ENCODE measurements around the gene TNFRSF25.

TNFRSF25 gene, protein sequence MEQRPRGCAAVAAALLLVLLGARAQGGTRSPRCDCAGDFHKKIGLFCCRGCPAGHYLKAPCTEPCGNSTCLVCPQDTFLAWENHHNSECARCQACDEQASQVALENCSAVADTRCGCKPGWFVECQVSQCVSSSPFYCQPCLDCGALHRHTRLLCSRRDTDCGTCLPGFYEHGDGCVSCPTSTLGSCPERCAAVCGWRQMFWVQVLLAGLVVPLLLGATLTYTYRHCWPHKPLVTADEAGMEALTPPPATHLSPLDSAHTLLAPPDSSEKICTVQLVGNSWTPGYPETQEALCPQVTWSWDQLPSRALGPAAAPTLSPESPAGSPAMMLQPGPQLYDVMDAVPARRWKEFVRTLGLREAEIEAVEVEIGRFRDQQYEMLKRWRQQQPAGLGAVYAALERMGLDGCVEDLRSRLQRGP

DNA sequence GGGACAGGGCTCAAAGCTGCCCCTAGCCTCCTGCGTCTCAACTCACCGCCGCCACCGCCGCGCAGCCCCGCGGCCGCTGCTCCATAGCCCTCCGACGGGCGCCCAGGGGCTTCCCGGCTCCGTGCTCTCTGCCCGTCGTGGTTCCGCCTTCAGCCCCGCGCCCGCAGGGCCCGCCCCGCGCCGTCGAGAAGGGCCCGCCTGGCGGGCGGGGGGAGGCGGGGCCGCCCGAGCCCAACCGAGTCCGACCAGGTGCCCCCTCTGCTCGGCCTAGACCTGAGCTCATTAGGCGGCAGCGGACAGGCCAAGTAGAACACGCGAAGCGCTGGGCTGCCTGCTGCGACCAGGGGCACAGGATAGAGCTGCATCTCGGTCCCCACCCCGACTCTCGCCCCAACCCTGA lies at the start of gene TNFRSF25:
Gene TNFRSF25 (minus strand): TSS at position 151 of the 400 bp plus-strand sequence. CDS start 66 bp downstream, at position 85.
- no peak for DNase-seq

DNA sequence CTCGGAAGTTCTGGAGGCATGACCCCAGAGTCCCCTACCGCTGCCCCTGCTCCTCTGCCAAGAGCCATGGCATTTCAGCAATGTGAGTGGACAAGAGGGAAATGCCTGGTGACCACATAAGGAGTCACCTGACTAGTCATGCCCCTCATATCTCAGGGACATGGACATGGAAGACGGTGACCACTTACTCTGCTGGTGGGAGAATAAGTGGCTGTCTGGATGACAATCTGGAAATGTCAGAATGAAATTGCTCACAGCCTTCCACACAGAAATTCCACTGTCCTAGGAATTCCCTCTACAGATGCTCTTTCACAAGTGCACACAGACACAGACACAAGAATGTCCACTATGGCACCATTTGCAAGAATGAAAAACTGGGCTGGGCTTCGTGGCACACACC lies 49.8 kb upstream of the TNFRSF25 start:
- DNase-seq = no peak

- DNase-seq = no peak
Observed at GRCh38 chr1:6513320-6513801, 47.4 kb upstream of the TNFRSF25 start.

DNA sequence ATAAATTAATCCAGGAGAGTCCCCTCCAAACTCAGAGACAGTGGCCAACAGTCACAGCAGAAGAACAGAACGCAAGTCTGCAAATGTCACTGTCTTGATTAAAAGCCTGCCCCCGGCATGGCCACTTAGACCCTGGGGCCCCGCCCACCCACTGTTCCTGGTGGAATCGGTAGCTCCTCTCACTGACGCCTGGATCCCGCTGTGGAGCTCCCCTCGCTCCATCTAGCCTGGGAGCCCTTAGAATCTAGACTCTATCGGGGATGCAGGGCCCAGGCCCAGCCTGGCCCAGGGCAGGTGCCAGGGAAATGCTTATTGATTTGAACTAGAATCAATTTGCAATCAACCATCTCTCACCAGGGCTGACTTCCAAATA lies 46.9 kb upstream of the TNFRSF25 start:
- DNase-seq = no peak

GRCh38 chr1:6512245-6512907 lies 46.4 kb upstream of the TNFRSF25 start:
- DNase-seq = no peak

- no peak for DNase-seq
Observed at GRCh38 chr1:6511561-6512244, 45.7 kb upstream of the TNFRSF25 start.

DNA sequence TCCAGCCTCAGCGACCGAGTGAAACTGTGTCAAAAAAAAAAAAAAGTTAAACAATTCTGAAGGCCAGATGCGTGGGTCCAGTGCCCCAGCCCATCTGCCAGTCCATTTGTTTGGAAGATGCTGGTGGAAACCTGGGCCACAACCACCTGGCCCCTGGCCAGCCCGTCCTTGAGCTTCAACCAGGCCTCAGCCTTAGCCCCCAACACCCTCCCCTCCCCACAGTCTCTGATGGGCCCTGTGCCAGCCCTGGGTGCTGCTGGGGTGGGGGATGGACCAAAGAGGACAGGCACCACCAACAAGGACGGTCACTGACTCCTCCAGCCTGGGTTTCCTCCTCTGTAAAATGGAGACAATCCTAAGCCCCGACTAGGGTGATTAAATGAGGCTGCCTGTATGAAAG lies 45.1 kb upstream of the TNFRSF25 start:
- no peak for DNase-seq

DNA sequence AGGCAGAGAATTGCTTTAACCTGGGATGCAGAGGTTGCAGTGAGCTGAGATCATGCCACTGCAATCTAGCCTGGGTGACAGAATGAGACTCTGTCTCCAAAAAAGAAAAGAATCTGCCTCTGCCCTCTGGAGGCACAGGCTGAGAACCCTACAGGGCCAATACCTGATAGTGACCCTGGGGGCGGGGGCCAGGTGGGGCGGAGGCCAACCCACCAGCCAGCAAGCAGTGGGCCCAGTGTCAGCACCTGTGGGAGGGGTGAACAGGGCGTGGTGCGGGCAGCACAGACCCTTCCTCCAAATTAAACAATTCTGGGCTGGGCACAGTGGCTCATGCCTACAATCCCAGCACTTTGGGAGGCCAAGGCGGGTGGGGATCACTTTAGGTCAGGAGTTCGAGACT lies 44.5 kb upstream of the TNFRSF25 start:
- DNase-seq = no peak

DNA sequence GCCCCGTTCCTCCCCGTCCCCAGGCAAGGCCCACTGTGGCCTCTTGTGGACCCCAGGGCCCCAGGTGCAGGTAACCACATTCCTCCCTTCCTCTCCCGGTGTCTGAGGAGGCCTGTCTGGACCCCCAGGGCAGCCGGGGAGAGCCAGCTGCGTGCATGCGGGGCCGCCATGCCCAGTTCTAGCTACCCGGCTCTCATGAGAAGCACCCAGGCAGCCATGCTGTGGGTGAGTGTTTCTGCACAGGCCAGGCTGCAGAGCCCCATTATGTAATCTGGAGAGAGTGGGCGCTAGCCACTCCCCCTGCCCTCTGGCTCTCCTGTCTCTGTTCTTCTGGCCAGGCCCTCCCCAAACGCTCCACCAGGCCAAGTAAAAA lies 43.9 kb upstream of the TNFRSF25 start:
- DNase-seq = no peak

- DNase-seq = no peak
Observed at GRCh38 chr1:6509220-6509918, 43.4 kb upstream of the TNFRSF25 start.

- DNase-seq = no peak
Observed at GRCh38 chr1:6508816-6509189, 42.8 kb upstream of the TNFRSF25 start.

DNA sequence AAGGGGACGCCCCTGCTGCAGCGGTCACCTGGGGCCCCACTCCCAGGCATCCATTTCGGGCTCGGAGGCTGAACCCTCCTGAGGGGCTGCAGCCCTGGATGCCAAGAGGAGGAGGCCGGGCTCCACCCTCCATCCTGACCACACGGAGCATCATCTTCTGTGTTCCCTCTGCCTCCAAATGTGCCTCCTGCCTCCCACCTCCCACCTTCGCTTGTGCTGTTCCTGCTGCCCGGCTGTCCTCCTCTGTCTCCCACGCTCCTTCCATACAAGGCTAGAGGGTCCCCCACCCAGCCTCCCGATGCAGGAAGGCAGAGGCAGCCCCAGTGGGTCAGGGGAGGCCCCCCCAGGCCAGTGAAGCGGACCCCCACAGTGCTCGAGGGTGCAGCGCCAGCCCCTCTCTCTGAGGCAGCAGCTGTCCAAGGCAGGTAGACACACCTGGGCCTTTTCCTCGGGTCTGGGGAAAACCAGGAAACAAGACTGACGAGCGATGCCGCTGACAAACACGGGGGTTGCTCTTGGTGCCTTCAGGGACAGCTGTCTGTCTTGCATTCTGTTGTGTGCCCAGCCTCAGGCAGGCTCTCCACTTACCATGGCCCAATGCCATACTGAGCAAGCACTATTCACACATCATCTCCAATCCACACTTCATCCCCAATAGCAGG lies 42.3 kb upstream of the TNFRSF25 start:
- no peak for DNase-seq

DNA sequence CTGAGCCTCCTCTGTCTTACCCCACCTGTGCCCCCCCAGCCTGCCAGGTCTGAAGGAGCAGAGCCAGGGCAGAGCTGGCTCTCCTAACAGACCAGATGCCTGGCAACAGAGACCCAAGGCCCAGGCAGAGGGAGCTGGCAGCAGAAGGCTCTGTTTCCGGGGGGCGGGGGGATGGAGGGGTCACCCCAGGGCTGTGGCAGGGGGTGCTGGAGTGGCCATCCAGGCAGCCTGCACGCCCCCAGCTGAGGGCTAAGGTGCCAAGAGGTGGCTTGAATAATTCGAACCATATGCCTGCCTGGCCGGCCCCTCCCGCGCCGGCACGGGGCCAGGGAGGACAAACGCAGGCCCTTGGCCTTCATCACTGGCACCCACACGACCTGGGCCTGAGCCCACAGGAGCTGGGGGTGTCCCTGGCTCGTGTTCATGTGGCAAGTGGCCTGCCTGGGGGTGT lies 41.5 kb upstream of the TNFRSF25 start:
- no peak for DNase-seq

DNA sequence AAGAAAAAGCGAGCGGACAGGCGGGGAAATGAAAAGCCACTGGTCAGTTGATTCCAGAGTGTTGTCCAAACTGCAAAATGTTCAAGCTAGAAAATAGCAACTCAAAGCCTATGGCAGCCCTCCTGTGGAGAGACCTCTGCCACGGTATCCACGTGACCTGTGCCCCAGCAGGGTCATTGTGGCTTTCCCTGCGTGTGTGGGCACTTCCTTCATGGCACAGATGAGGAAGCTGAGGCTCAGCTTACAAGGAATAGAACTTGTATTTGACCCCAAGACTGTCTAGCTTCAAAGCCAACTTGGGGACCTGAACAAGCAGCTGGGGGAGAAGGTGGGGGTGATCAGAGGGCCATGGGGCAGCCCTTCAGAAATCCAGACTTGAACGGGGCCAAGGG lies 41.1 kb upstream of the TNFRSF25 start:
- DNase-seq = no peak

- DNase-seq = no peak
Observed at GRCh38 chr1:6506210-6507036, 40.5 kb upstream of the TNFRSF25 start.

- no peak for DNase-seq
Observed at GRCh38 chr1:6505367-6506209, 39.6 kb upstream of the TNFRSF25 start.

- no peak for DNase-seq
Observed at GRCh38 chr1:6504887-6505286, 38.9 kb upstream of the TNFRSF25 start.

DNA sequence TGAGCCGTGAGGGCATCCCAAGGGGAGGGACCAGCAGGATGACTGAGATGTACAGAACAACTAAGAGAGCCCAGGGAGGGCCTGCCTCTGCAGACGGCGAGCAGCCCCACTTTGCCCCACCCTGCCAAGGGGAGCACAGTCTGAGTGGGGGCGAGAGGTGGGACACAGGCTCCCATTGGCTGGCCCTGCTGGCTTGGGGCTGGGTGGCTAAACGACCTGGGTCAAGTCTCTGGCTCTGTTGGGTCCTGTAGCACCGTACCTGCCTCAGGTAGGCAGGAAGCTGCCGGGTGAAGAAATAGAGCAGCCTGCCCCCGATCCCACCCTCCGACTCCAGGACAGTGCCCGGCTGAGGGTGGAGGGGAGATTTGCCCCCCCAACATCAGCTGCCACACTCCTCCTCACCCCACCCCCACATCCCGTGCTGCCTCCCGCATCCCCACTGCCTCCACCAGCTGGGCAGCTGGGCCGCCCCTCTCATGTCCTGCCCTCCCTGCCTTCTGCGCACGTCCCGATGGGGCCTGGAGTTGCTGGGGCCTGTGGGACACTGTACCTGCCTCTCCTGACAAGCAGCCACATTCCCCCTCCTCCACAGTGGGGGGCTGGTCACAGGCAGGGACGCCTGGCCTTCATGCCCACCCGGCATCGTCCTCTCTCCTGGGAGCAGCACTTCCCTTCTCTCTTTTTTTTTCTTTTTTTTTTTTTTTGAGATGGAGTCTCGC lies 38.1 kb upstream of the TNFRSF25 start:
- DNase-seq = no peak

- DNase-seq = no peak
Observed at GRCh38 chr1:6502000-6502891, 36.3 kb upstream of the TNFRSF25 start.

All from NCI-H2081 treated with DMSO at 0.1 percent for 48 hours (cell line).